Esophagus muscularis mucosa (tissue), 4 donors: ENCODE data around the gene PRODH2. TPM values are rescaled to one million over a fixed set of nuclear protein-coding genes. Genes with fewer than 3 reads are reported as not detected.

Experiments used
- DNase-seq: peaks from one replicate; pipeline ENCODE4 v3.0.0-alpha.2; 2017; ENCODE audit errors: extremely low spot score
- H3K27ac ChIP-seq, 4 donors: fragments of 200-600 bp; sonication (generic); replicated peaks in 1 of 4; 1 replicate in 3 of 4; 2 replicates in 1 of 4; pipeline ENCODE4 v1.5.1; 2016 to 2019; ENCODE audit warnings: mild to moderate bottlenecking in 1 of 4
- H3K27me3 ChIP-seq, 4 donors: fragments of 200-600 bp; sonication (generic); one replicate each; pipeline versions ENCODE4 v1.5.1 to v1.6.0; 2016 to 2019
- H3K36me3 ChIP-seq, 4 donors: fragments of 200-600 bp; sonication (generic); one replicate each; pipeline ENCODE4 v1.5.1; 2016 to 2019
- H3K4me1 ChIP-seq, 4 donors: fragments of 200-600 bp; sonication (generic); one replicate each; pipeline ENCODE4 v1.5.1; 2016 to 2019
- H3K4me3 ChIP-seq, 4 donors: fragments of 200-600 bp; sonication (generic); 1 replicate in 2 of 4; 2 replicates in 2 of 4; pipeline ENCODE4 v1.5.1; 2016 to 2019; ENCODE audit warnings: mild to moderate bottlenecking in 4 of 4, moderate library complexity in 1 of 4
- H3K9me3 ChIP-seq, 4 donors: fragments of 200-600 bp; sonication (generic); 1 replicate in 3 of 4; 2 replicates in 1 of 4; pipeline ENCODE4 v1.5.1; 2016 to 2019
- CTCF ChIP-seq, 3 experiments: fragments of 200-600 bp in 2 of 3; fragments of 450-650 bp in 1 of 3; sonication (generic) in 2 of 3; IDR thresholded peaks; one replicate each; pipeline ENCODE4 v1.5.1; 2017 to 2019; ENCODE audit warnings: antibody characterized with exemption in 3 of 3, mild to moderate bottlenecking in 2 of 3, moderate library complexity in 1 of 3
- EP300 ChIP-seq: sonication (generic); formaldehyde crosslinking; IDR thresholded peaks from one replicate; pipeline ENCODE4 v1.6.1; 2017; ENCODE audit warnings: antibody characterized with exemption
- POLR2A ChIP-seq: fragments of 450-650 bp; IDR thresholded peaks from one replicate; pipeline ENCODE4 v1.6.1; 2017; ENCODE audit warnings: antibody characterized with exemption, moderate library complexity, mild to moderate bottlenecking, low read depth
- POLR2AphosphoS5 ChIP-seq, 2 donors: sonication (generic); formaldehyde crosslinking; IDR thresholded peaks; one replicate each; pipeline ENCODE4 v1.6.1; 2017; ENCODE audit warnings: antibody characterized with exemption in 2 of 2
- WGBS: methylation state at CpG from one replicate; pipeline ENCODE4 v1.1.5; 2018; 5-methylcytosine and 5-hydroxymethylcytosine counted together
- intact Hi-C: fragments of 100-400 bp; cut with DNase I; formaldehyde crosslinking; loops from one replicate; pipeline ENCODE4 v1.15.1; 2023
- total RNA-seq, 4 donors: library from RNA; depleted of rRNA; stranded (reverse); fragments of >200 nt; gene quantifications; one replicate each; pipeline versions ENCODE4 v1.1.0 to v1.2.1, GENCODE V29; 2016

Gene PRODH2
- total RNA-seq, 4 donors from 2014 or later, result not detected

- Histone ChIP-seq H3K4me3 (no peak overlapping the region), H3K9me3 (no peaks in the 10 kb centered on the region), H3K36me3 (no peaks in the 10 kb centered on the region), H3K4me1 (no peaks in the 10 kb centered on the region), H3K27me3 (peaks cover 0 to 80% (median 6%) of the 10 kb centered on the region in 4 donors), H3K27ac (no peak overlapping the region)
- TF ChIP-seq POLR2AphosphoS5 (IDR thresholded peaks at IDR 0.05) (no peak), CTCF (IDR thresholded peaks at IDR 0.05) (no peak), POLR2A (no peak), EP300 (no peak)
- WGBS, result 86% methylated on average over 4 of the region's 4 CpGs
- intact Hi-C loops, result no loop called here
- DNase-seq, result no peak
Measured at GRCh38 chr19:35832054-35832453, 19.4 kb upstream of the PRODH2 start.

- Histone ChIP-seq H3K9me3 (no peaks in the 10 kb centered on the region), H3K27me3 (peaks cover 0 to 84% (median 6%) of the 10 kb centered on the region in 4 donors), H3K27ac (no peak overlapping the region), H3K36me3 (no peaks in the 10 kb centered on the region), H3K4me3 (no peak overlapping the region), H3K4me1 (no peaks in the 10 kb centered on the region)
- intact Hi-C loops, result no loop called here
- TF ChIP-seq CTCF (IDR thresholded peaks at IDR 0.05) (no peak), POLR2AphosphoS5 (IDR thresholded peaks at IDR 0.05) (no peak), POLR2A (no peak), EP300 (no peak)
- 75% methylated on average over 13 of the region's 18 CpGs for WGBS
- no peak for DNase-seq
Measured at GRCh38 chr19:35830986-35831385, 18.3 kb upstream of the PRODH2 start.

GRCh38 chr19:35828692-35829301 is 16.2 kb upstream of the PRODH2 start:
- TF ChIP-seq POLR2A, result no peak
- no peak for TF ChIP-seq POLR2AphosphoS5 (IDR thresholded peaks at IDR 0.05)
- TF ChIP-seq CTCF (IDR thresholded peaks at IDR 0.05), result no peak
- no peak for TF ChIP-seq EP300
- H3K4me3 ChIP-seq, result no peak overlapping the region
- H3K27me3 ChIP-seq, result peaks cover 0 to 86% (median 6%) of the 10 kb centered on the region in 4 donors
- no peaks in the 10 kb centered on the region for H3K9me3 ChIP-seq
- H3K27ac ChIP-seq, result no peak overlapping the region
- no peak for DNase-seq
- H3K4me1 ChIP-seq, result no peaks in the 10 kb centered on the region
- H3K36me3 ChIP-seq, result no peaks in the 10 kb centered on the region
- intact Hi-C loops, result no loop called here
- WGBS, result 7% methylated on average over 9 of the region's 12 CpGs

- Histone ChIP-seq H3K36me3 (no peaks in the 10 kb centered on the region), H3K27me3 (peaks cover 0 to 66% (median 0%) of the 10 kb centered on the region in 4 donors), H3K27ac (no peak overlapping the region), H3K4me1 (no peaks in the 10 kb centered on the region), H3K4me3 (no peak overlapping the region), H3K9me3 (no peaks in the 10 kb centered on the region)
- DNase-seq, result no peak
- no peak for TF ChIP-seq POLR2A
- TF ChIP-seq EP300, result no peak
- no peak for TF ChIP-seq CTCF (IDR thresholded peaks at IDR 0.05)
- no peak for TF ChIP-seq POLR2AphosphoS5 (IDR thresholded peaks at IDR 0.05)
- intact Hi-C loops, result loop anchor here (5.0 kb wide), 1 partner anchor 132 kb away; no protein-coding TSS in a partner anchor
- WGBS, result 73% methylated on average over 5 of the region's 5 CpGs
Measured at GRCh38 chr19:35824150-35824549, 11.5 kb upstream of the PRODH2 start.

- intact Hi-C loops, result loop anchor here (5.0 kb wide), 1 partner anchor 130 kb away; no protein-coding TSS in a partner anchor
- no peaks in the 10 kb centered on the region for H3K36me3 ChIP-seq
- WGBS, result 81% methylated on average over 3 of the region's 3 CpGs
- H3K27ac ChIP-seq, result no peak overlapping the region
- TF ChIP-seq EP300 (no peak), POLR2A (no peak), CTCF (IDR thresholded peaks at IDR 0.05) (no peak), POLR2AphosphoS5 (IDR thresholded peaks at IDR 0.05) (no peak)
- DNase-seq, result no peak
- no peak overlapping the region for H3K4me3 ChIP-seq
- no peaks in the 10 kb centered on the region for H3K4me1 ChIP-seq
- H3K27me3 ChIP-seq, result peaks cover 0 to 68% (median 3%) of the 10 kb centered on the region in 4 donors
- no peaks in the 10 kb centered on the region for H3K9me3 ChIP-seq
Measured at GRCh38 chr19:35822579-35822978, 9.9 kb upstream of the PRODH2 start.
